SK-N-SH treated with all-trans-retinoic acid at 6 μM for 48 hours (cell line): ENCODE data around the gene RAPGEF4.

Experiments used
- RARB ChIP-seq: fragments of 250-450 bp; sonication (Bioruptor Pico); IDR thresholded peaks from 2 replicates; pipeline ENCODE4 v1.8.0; 2021; ENCODE audit warnings: mild to moderate bottlenecking, moderate library complexity
- ZFP30 ChIP-seq: fragments of 450-650 bp; formaldehyde crosslinking; IDR thresholded peaks from 2 replicates; pipeline ENCODE4 v1.5.0; 2022; ENCODE audit warnings: mild to moderate bottlenecking, moderate library complexity
- TF ChIP-seq, protein P1 (sequence below): fragments of 250-450 bp; sonication (Bioruptor Pico); IDR thresholded peaks from 2 replicates; pipeline ENCODE4 v1.5.1; 2020; ENCODE audit warnings: low read depth, mild to moderate bottlenecking, moderate library complexity
- TF ChIP-seq, protein P2 (sequence below): fragments of 250-450 bp; sonication (Bioruptor Pico); IDR thresholded peaks from 2 replicates; pipeline ENCODE4 v1.8.0; 2020; ENCODE audit warnings: mild to moderate bottlenecking, moderate library complexity, borderline replicate concordance
- TF ChIP-seq, protein P3 (sequence below): fragments of 250-450 bp; sonication (Bioruptor Pico); IDR thresholded peaks from 2 replicates; pipeline ENCODE4 v1.5.0; 2020; ENCODE audit warnings: mild to moderate bottlenecking, moderate library complexity

DNA sequence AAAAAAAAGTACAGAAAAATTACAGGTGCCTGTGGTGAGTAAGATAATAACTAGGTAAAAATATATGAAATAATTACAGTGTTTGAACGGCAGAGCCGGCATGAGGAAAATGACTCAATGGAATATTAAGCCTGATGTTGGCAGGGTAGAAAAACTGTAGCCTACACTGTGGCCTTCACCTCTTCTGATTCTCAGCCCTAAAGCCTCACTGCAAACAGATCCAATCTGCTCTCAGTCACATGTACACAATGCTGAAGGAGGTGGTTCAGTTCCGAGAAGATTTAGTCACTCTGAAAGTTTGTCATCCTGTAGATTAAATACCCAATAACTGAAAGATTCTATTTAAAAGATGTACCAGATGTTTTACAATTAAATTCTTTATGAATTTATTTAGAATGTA, 273.1 kb downstream of the RAPGEF4 start:
- TF ChIP-seq, protein P1, sequence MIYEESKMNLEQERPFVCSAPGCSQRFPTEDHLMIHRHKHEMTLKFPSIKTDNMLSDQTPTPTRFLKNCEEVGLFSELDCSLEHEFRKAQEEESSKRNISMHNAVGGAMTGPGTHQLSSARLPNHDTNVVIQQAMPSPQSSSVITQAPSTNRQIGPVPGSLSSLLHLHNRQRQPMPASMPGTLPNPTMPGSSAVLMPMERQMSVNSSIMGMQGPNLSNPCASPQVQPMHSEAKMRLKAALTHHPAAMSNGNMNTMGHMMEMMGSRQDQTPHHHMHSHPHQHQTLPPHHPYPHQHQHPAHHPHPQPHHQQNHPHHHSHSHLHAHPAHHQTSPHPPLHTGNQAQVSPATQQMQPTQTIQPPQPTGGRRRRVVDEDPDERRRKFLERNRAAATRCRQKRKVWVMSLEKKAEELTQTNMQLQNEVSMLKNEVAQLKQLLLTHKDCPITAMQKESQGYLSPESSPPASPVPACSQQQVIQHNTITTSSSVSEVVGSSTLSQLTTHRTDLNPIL (CRISPR knock-in tag), result no peak
- TF ChIP-seq RARB, result no peak
- TF ChIP-seq, protein P2, sequence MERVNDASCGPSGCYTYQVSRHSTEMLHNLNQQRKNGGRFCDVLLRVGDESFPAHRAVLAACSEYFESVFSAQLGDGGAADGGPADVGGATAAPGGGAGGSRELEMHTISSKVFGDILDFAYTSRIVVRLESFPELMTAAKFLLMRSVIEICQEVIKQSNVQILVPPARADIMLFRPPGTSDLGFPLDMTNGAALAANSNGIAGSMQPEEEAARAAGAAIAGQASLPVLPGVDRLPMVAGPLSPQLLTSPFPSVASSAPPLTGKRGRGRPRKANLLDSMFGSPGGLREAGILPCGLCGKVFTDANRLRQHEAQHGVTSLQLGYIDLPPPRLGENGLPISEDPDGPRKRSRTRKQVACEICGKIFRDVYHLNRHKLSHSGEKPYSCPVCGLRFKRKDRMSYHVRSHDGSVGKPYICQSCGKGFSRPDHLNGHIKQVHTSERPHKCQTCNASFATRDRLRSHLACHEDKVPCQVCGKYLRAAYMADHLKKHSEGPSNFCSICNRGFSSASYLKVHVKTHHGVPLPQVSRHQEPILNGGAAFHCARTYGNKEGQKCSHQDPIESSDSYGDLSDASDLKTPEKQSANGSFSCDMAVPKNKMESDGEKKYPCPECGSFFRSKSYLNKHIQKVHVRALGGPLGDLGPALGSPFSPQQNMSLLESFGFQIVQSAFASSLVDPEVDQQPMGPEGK (CRISPR knock-in tag), result no peak
- TF ChIP-seq, protein P3, sequence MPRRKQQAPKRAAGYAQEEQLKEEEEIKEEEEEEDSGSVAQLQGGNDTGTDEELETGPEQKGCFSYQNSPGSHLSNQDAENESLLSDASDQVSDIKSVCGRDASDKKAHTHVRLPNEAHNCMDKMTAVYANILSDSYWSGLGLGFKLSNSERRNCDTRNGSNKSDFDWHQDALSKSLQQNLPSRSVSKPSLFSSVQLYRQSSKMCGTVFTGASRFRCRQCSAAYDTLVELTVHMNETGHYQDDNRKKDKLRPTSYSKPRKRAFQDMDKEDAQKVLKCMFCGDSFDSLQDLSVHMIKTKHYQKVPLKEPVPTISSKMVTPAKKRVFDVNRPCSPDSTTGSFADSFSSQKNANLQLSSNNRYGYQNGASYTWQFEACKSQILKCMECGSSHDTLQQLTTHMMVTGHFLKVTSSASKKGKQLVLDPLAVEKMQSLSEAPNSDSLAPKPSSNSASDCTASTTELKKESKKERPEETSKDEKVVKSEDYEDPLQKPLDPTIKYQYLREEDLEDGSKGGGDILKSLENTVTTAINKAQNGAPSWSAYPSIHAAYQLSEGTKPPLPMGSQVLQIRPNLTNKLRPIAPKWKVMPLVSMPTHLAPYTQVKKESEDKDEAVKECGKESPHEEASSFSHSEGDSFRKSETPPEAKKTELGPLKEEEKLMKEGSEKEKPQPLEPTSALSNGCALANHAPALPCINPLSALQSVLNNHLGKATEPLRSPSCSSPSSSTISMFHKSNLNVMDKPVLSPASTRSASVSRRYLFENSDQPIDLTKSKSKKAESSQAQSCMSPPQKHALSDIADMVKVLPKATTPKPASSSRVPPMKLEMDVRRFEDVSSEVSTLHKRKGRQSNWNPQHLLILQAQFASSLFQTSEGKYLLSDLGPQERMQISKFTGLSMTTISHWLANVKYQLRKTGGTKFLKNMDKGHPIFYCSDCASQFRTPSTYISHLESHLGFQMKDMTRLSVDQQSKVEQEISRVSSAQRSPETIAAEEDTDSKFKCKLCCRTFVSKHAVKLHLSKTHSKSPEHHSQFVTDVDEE (CRISPR knock-in tag), result no peak
- TF ChIP-seq ZFP30 (CRISPR knock-in tag), result no peak
